H1 (cell line): ENCODE measurements around the gene CCDC88C. TPM values are rescaled to one million over a fixed set of nuclear protein-coding genes. Genes with fewer than 3 reads are reported as not detected.

Experiments
- CTCF ChIA-PET: fragments of 300-600 bp; sonication (Branson Sonifier 250); formaldehyde crosslinking; loops from one replicate; lab custom pipeline; 2021; ENCODE audit not compliant: partially characterized antibody; lab: Charles Lee
- POLR2A ChIA-PET: fragments of 300-600 bp; sonication (Branson Sonifier 250); formaldehyde crosslinking; loops from one replicate; lab custom pipeline; 2021; ENCODE audit warnings: inconsistent platforms; ENCODE audit not compliant: partially characterized antibody; lab: Charles Lee
- DNase-seq, 2 experiments: peaks; one replicate each; pipeline versions ENCODE4 v3.0.0 to v3.0.0-alpha.2; 2010 to 2022; ENCODE audit warnings: low spot score in 2 of 2, low read depth in 1 of 2, mixed read lengths in 1 of 2
- FAIRE-seq: peaks from 2 replicates; lab custom pipeline; 2011; peaks lifted over from hg19 to GRCh38; lab: Jason Lieb, UNC
- H2AFZ ChIP-seq: 2 replicates; pipeline ENCODE4 v1.8.1; 2012; ENCODE audit warnings: low read length, inconsistent platforms
- H2AK5ac ChIP-seq: 2 replicates; pipeline ENCODE4 v1.6.1; 2013; ENCODE audit warnings: low read depth, low read length
- H2BK120ac ChIP-seq: replicated peaks from 2 replicates; pipeline ENCODE3; 2013; ENCODE audit warnings: low read depth, low read length, inconsistent platforms
- H2BK12ac ChIP-seq: 2 replicates; pipeline ENCODE4 v1.6.1; 2013; ENCODE audit warnings: low read depth, low read length
- H2BK15ac ChIP-seq: 2 replicates; pipeline ENCODE4 v1.6.1; 2013; ENCODE audit warnings: low read length
- H2BK20ac ChIP-seq: 2 replicates; pipeline ENCODE4 v1.6.1; 2013; ENCODE audit warnings: low read length
- H2BK5ac ChIP-seq: 2 replicates; pipeline ENCODE4 v1.6.1; 2013; ENCODE audit warnings: low read depth, low read length
- H3K14ac ChIP-seq: 2 replicates; pipeline ENCODE4 v1.6.1; 2013; ENCODE audit warnings: inconsistent platforms; ENCODE audit not compliant: insufficient read length
- H3K18ac ChIP-seq: 2 replicates; pipeline ENCODE4 v1.6.1; 2013; ENCODE audit warnings: low read length; ENCODE audit errors: extremely low read depth
- H3K23ac ChIP-seq: 2 replicates; pipeline ENCODE4 v1.6.1; 2013; ENCODE audit warnings: inconsistent platforms; ENCODE audit not compliant: insufficient read length
- H3K23me2 ChIP-seq: 2 replicates; pipeline ENCODE4 v1.6.1; 2013; ENCODE audit warnings: low read depth, low read length
- H3K27ac ChIP-seq: 2 replicates; pipeline ENCODE4 v1.6.1; 2011; ENCODE audit warnings: low read depth, low read length, inconsistent platforms
- H3K27me3 ChIP-seq, 4 experiments: replicated peaks in 1 of 4; 1 replicate in 1 of 4; 2 replicates in 3 of 4; pipeline versions ENCODE4 v1.6.1 to v1.8.1; 2011 to 2013; ENCODE audit warnings: low read length in 3 of 4, mild to moderate bottlenecking in 3 of 4, inconsistent platforms in 2 of 4, mixed read lengths in 2 of 4, moderate library complexity in 1 of 4; ENCODE audit not compliant: control insufficient read depth in 3 of 4, insufficient read depth in 3 of 4; ENCODE audit errors: extremely low read depth in 1 of 4
- H3K36me3 ChIP-seq, 4 experiments: 2 replicates each; pipeline versions ENCODE4 v1.6.1 to v1.8.1; 2011 to 2013; ENCODE audit warnings: mild to moderate bottlenecking in 4 of 4, low read length in 3 of 4, moderate library complexity in 2 of 4, control low read depth in 1 of 4, inconsistent platforms in 1 of 4; ENCODE audit not compliant: insufficient read depth in 4 of 4, control insufficient read depth in 2 of 4
- H3K4ac ChIP-seq: replicated peaks from 2 replicates; pipeline ENCODE3; 2013; ENCODE audit warnings: low read length, low read depth, mixed read lengths, inconsistent platforms; ENCODE audit not compliant: insufficient read length
- H3K4me1 ChIP-seq, 4 experiments: replicated peaks in 1 of 4; 1 replicate in 1 of 4; 2 replicates in 3 of 4; pipeline versions ENCODE4 v1.6.1 to v1.8.1; 2011 to 2013; ENCODE audit warnings: low read length in 3 of 4, inconsistent platforms in 2 of 4, mixed read lengths in 1 of 4; ENCODE audit not compliant: insufficient read depth in 4 of 4, control insufficient read depth in 3 of 4
- H3K4me2 ChIP-seq, 2 experiments: 2 replicates each; pipeline versions ENCODE4 v1.6.1 to v1.8.1; 2011 to 2013; ENCODE audit warnings: low read depth in 2 of 2, low read length in 2 of 2, control low read depth in 1 of 2, inconsistent platforms in 1 of 2, mild to moderate bottlenecking in 1 of 2; ENCODE audit not compliant: insufficient read depth in 1 of 2
- H3K4me3 ChIP-seq, 4 experiments: fragments of 200-600, 300-600 bp in 1 of 4; sonication (generic), shearing (Covaris generic), sonication (Bioruptor Twin) in 1 of 4; 2 replicates each; pipeline versions ENCODE4 v1.5.1 to v1.8.1; 2011 to 2016; ENCODE audit warnings: low read length in 4 of 4, low read depth in 3 of 4, control low read depth in 2 of 4, inconsistent platforms in 2 of 4, mild to moderate bottlenecking in 2 of 4, mixed read lengths in 1 of 4, moderate library complexity in 1 of 4; ENCODE audit not compliant: insufficient read depth in 2 of 4; ENCODE audit errors: extremely low read depth in 1 of 4
- H3K56ac ChIP-seq: replicated peaks from 2 replicates; pipeline ENCODE3; 2013; ENCODE audit warnings: low read depth, mild to moderate bottlenecking, mixed read lengths, low read length, inconsistent platforms; ENCODE audit not compliant: insufficient read length
- H3K79me1 ChIP-seq: 2 replicates; pipeline ENCODE4 v1.6.1; 2013; ENCODE audit warnings: low read depth, low read length, control low read depth
- H3K79me2 ChIP-seq, 2 experiments: 2 replicates each; pipeline versions ENCODE4 v1.6.1 to v1.8.1; 2012 to 2013; ENCODE audit warnings: low read length in 2 of 2, mild to moderate bottlenecking in 2 of 2, inconsistent platforms in 1 of 2; ENCODE audit not compliant: insufficient read depth in 2 of 2, control insufficient read depth in 1 of 2
- H3K9ac ChIP-seq, 4 experiments: replicated peaks in 1 of 4; 1 replicate in 1 of 4; 2 replicates in 3 of 4; pipeline versions ENCODE4 v1.6.1 to v1.8.1; 2011 to 2013; ENCODE audit warnings: low read depth in 3 of 4, low read length in 3 of 4, control low read depth in 2 of 4, mild to moderate bottlenecking in 2 of 4, moderate library complexity in 2 of 4, inconsistent platforms in 1 of 4; ENCODE audit errors: extremely low read depth in 1 of 4
- H3K9me3 ChIP-seq, 2 experiments: 2 replicates each; pipeline versions ENCODE4 v1.6.1 to v1.8.1; 2012 to 2013; ENCODE audit warnings: mild to moderate bottlenecking in 2 of 2, moderate library complexity in 2 of 2, control low read depth in 1 of 2, inconsistent platforms in 1 of 2, low read depth in 1 of 2, low read length in 1 of 2, mixed read lengths in 1 of 2; ENCODE audit not compliant: insufficient read depth in 2 of 2
- H4K20me1 ChIP-seq, 2 experiments: replicated peaks in 1 of 2; 2 replicates each; pipeline versions ENCODE3 to v1.8.1; 2011 to 2013; ENCODE audit warnings: inconsistent platforms in 2 of 2, low read length in 2 of 2, mild to moderate bottlenecking in 1 of 2; ENCODE audit not compliant: insufficient read depth in 2 of 2, control insufficient read depth in 1 of 2
- H4K5ac ChIP-seq: 2 replicates; pipeline ENCODE4 v1.6.1; 2013; ENCODE audit warnings: low read length, low read depth, mixed read lengths, inconsistent platforms; ENCODE audit not compliant: insufficient read length
- H4K8ac ChIP-seq: 2 replicates; pipeline ENCODE4 v1.8.0; 2013; ENCODE audit warnings: mild to moderate bottlenecking, moderate library complexity, low read length, inconsistent platforms; ENCODE audit not compliant: insufficient read depth; ENCODE audit errors: extremely low read depth
- H4K91ac ChIP-seq: replicated peaks from 2 replicates; pipeline ENCODE3; 2013; ENCODE audit warnings: low read length, mixed read lengths, inconsistent platforms; ENCODE audit not compliant: insufficient read length
- ATF2 ChIP-seq: IDR thresholded peaks from 2 replicates; pipeline ENCODE4 v1.6.1; 2012; ENCODE audit warnings: low read length, inconsistent platforms
- EGR1 ChIP-seq: IDR thresholded peaks from 2 replicates; pipeline ENCODE4 v1.6.1; 2011; ENCODE audit warnings: low read depth, low read length, borderline replicate concordance
- EZH2 ChIP-seq: fragments of 200-600 bp; sonication (generic); IDR thresholded peaks from 2 replicates; pipeline ENCODE4 v1.7.1; 2012; ENCODE audit warnings: low read depth, mild to moderate bottlenecking, moderate library complexity, low read length, inconsistent platforms; ENCODE audit not compliant: severe bottlenecking
- GTF2F1 ChIP-seq: IDR thresholded peaks from 2 replicates; pipeline ENCODE4 v1.6.1; 2012; ENCODE audit warnings: low read depth, low read length, improper control_type of control experiment, borderline replicate concordance
- PHF8 ChIP-seq: fragments of 200-600 bp; sonication (generic); conservative IDR thresholded peaks from 2 replicates; pipeline ENCODE4 v1.7.1; 2012; ENCODE audit warnings: low read depth, mild to moderate bottlenecking, inconsistent platforms, low read length, moderate library complexity
- RFX5 ChIP-seq: IDR thresholded peaks from 2 replicates; pipeline ENCODE4 v1.6.1; 2011; ENCODE audit warnings: low read depth, low read length, improper control_type of control experiment, borderline replicate concordance
- RNF2 ChIP-seq: fragments of 200-900, 300-1000 bp; sonication (generic); IDR thresholded peaks from 2 replicates; pipeline ENCODE4 v1.7.1; 2016; ENCODE audit warnings: borderline replicate concordance, low read depth, mild to moderate bottlenecking, antibody characterized with exemption, low read length; ENCODE audit not compliant: poor library complexity, severe bottlenecking; ENCODE audit errors: missing control alignments
- SRF ChIP-seq: IDR thresholded peaks from 2 replicates; pipeline ENCODE4 v1.6.1; 2011; ENCODE audit warnings: mild to moderate bottlenecking, low read depth, low read length, moderate library complexity
- WGBS, 2 experiments: shearing (Covaris generic) in 1 of 2; methylation state at CpG; one replicate each; pipeline versions ENCODE4 v1.1.6 to v1.1.7; 2013 to 2015; ENCODE audit warnings: low lambda C conversion rate in 2 of 2, mixed read lengths in 2 of 2, inconsistent platforms in 1 of 2, low coverage in 1 of 2, missing lambda C conversion rate in 1 of 2; ENCODE audit not compliant: insufficient replicate concordance in 2 of 2, insufficient coverage in 1 of 2, insufficient read length in 1 of 2; ENCODE audit errors: extremely low coverage in 1 of 2, missing lambda C conversion rate in 1 of 2; 5-methylcytosine and 5-hydroxymethylcytosine counted together
- polyA plus RNA-seq, 7 experiments: library from polyadenylated mRNA; depleted of rRNA in 3 of 7; stranded (reverse) in 5 of 7; unstranded in 2 of 7; fragments of >200 nt in 5 of 7; fragments of 200-250 nt in 2 of 7; gene quantifications; 1 replicate in 5 of 7; 2 replicates in 1 of 7; 4 replicates in 1 of 7; pipeline versions ENCODE4 v1.2.1 to v1.2.3, GENCODE V29; 2011 to 2013; ENCODE audit warnings: missing spikeins in 2 of 7, mixed read lengths in 2 of 7
- total RNA-seq: library from RNA; stranded (reverse); fragmentation: NEBNext Ultra II Directional; extraction: Animal tissue kit (Norgen Biotek cat#: 25700); gene quantifications from 2 replicates; pipeline ENCODE4 v1.2.1, GENCODE V29; 2021

Gene CCDC88C
- total and polyA plus RNA-seq, 2 of the 8 experiments (the other 6 are each of a cell fraction or from before 2014, with no cell fraction given) = 10.3 to 57.7 TPM

GRCh38 chr14:91223028-91223783, 194.4 kb downstream of the CCDC88C start:
- Histone ChIP-seq H3K4ac (no peak overlapping the region), H3K9me3 (no peaks in the 10 kb centered on the region), H4K5ac (no peak overlapping the region), H3K79me1 (no peaks in the 10 kb centered on the region), H2BK120ac (no peak overlapping the region), H3K18ac (no peak overlapping the region), H4K91ac (no peak overlapping the region), H3K4me2 (no peak overlapping the region), H2BK12ac (no peak overlapping the region), H3K4me1 (peaks cover 0 to 4% (median 3%) of the 10 kb centered on the region in 4 experiments; a peak in 6 of 7 replicates), H4K8ac (no peak overlapping the region), H4K20me1 (no peaks in the 10 kb centered on the region), H2BK20ac (no peak overlapping the region), H2BK5ac (no peak overlapping the region), H3K56ac (no peak overlapping the region), H3K23ac (no peak overlapping the region), H2BK15ac (no peak overlapping the region), H3K36me3 (no peaks in the 10 kb centered on the region), H2AFZ (no peak overlapping the region), H2AK5ac (no peak overlapping the region), H3K9ac (no peak overlapping the region), H3K23me2 (peaks cover 3% of the 10 kb centered on the region; the same call in 1 of the 2 replicates), H3K14ac (no peak overlapping the region), H3K27ac (no peak overlapping the region), H3K27me3 (no peaks in the 10 kb centered on the region; a peak in 1 of 7 replicates), H3K79me2 (no peaks in the 10 kb centered on the region), H3K4me3 (no peak overlapping the region)
- FAIRE-seq (no peak), DNase-seq (no peak)
- WGBS, 2 experiments = 100% methylated on average over 1 of the region's 1 CpG; no CpG with 5 or more reads in 1 of the 2 experiments
- TF ChIP-seq PHF8 (no peak), RNF2 (no peak), GTF2F1 (no peak), RFX5 (no peak), SRF (no peak), ATF2 (no peak), EZH2 (no peak), EGR1 (no peak)
- CTCF ChIA-PET = interaction anchor here (0.6 to 1.7 kb wide), 4 partner anchors 21 to 56 kb away, joined by 4 to 7 read pairs (median 4); no protein-coding TSS in a partner anchor
- POLR2A ChIA-PET = interaction anchor here (0.6 kb wide), 1 partner anchor 18 kb away, joined by 3 read pairs; no protein-coding TSS in a partner anchor
